ENCODE results near the gene PRKN.

The PRKN gene

GRCh38 chr6:161884782-161885181 is 842.8 kb downstream of the PRKN start:
- DNase-seq: no peak
- H3K27me3 ChIP-seq (ENCODE audit: insufficient read depth, low read depth, severe bottlenecking): no peaks in the 10 kb centered on the region
- H3K27ac ChIP-seq: no peak overlapping the region
- no peak overlapping the region for H3K4me3 ChIP-seq (ENCODE audit: low read depth, low read length)
- H3K36me3 ChIP-seq: no peaks in the 10 kb centered on the region
- no peaks in the 10 kb centered on the region for H3K9me3 ChIP-seq (ENCODE audit: severe bottlenecking)
- TF ChIP-seq, protein P1, sequence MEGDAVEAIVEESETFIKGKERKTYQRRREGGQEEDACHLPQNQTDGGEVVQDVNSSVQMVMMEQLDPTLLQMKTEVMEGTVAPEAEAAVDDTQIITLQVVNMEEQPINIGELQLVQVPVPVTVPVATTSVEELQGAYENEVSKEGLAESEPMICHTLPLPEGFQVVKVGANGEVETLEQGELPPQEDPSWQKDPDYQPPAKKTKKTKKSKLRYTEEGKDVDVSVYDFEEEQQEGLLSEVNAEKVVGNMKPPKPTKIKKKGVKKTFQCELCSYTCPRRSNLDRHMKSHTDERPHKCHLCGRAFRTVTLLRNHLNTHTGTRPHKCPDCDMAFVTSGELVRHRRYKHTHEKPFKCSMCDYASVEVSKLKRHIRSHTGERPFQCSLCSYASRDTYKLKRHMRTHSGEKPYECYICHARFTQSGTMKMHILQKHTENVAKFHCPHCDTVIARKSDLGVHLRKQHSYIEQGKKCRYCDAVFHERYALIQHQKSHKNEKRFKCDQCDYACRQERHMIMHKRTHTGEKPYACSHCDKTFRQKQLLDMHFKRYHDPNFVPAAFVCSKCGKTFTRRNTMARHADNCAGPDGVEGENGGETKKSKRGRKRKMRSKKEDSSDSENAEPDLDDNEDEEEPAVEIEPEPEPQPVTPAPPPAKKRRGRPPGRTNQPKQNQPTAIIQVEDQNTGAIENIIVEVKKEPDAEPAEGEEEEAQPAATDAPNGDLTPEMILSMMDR (IDR thresholded peaks at IDR 0.05; ENCODE audit: low read depth, low read length): no peak

- H3K9me3 ChIP-seq (ENCODE audit: severe bottlenecking): no peaks in the 10 kb centered on the region
- no peak overlapping the region for H3K4me3 ChIP-seq (ENCODE audit: low read depth, low read length)
- DNase-seq: no peak
- TF ChIP-seq, protein P1 (IDR thresholded peaks at IDR 0.05; ENCODE audit: low read depth, low read length): no peak
- no peaks in the 10 kb centered on the region for H3K27me3 ChIP-seq (ENCODE audit: insufficient read depth, low read depth, severe bottlenecking)
- H3K36me3 ChIP-seq: no peaks in the 10 kb centered on the region
- no peak overlapping the region for H3K27ac ChIP-seq
Measured at GRCh38 chr6:161882196-161882765, 845.3 kb downstream of the PRKN start.

DNA sequence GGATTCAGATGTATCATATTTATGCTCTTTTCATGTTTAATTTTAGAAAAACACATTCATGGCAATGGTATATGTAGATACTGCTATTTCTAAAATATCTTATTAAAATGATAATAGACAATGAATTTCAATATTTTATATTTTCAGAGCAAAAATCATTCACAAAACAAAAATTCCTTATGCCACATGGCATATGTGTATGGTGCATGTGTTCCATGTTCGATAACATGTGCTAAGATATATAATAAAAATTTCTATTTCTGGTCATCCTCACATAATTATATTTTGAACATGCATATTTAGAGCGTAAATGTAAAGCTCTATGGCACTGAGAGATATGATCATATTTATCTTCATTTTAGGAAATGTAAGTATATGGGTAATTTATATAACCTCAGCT is 847.5 kb downstream of the PRKN start:
- H3K4me3 ChIP-seq (ENCODE audit: low read depth, low read length): no peak overlapping the region
- DNase-seq: no peak
- H3K36me3 ChIP-seq: no peaks in the 10 kb centered on the region
- H3K9me3 ChIP-seq (ENCODE audit: severe bottlenecking): no peaks in the 10 kb centered on the region
- H3K27ac ChIP-seq: no peak overlapping the region
- TF ChIP-seq, protein P1 (IDR thresholded peaks at IDR 0.05; ENCODE audit: low read depth, low read length): no peak
- H3K27me3 ChIP-seq (ENCODE audit: insufficient read depth, low read depth, severe bottlenecking): no peaks in the 10 kb centered on the region

DNA sequence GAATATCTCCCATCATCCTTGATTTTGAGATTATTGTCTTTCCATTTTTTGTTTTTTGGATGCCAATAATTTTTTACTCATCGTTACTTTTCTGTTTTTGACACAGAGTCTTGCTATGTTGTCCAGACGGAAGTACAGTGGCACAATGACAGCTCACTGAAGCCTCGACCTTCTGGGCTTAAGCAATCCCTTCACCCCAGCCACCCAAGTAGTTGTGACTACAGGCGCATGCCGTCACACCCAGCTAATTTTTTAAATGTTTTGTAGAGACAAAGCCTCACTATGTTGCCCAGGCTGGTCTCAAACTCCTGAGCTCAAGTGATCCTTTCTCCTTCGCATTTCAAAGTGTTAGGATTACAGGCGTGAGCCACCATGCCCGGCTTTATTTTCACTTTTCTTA is 851.3 kb downstream of the PRKN start:
- no peak for DNase-seq
- TF ChIP-seq, protein P1 (IDR thresholded peaks at IDR 0.05; ENCODE audit: low read depth, low read length): no peak
- Histone ChIP-seq H3K27ac (no peak overlapping the region), H3K9me3 (ENCODE audit: severe bottlenecking) (no peaks in the 10 kb centered on the region), H3K4me3 (ENCODE audit: low read depth, low read length) (no peak overlapping the region), H3K27me3 (ENCODE audit: insufficient read depth, low read depth, severe bottlenecking) (no peaks in the 10 kb centered on the region), H3K36me3 (no peaks in the 10 kb centered on the region)

DNA sequence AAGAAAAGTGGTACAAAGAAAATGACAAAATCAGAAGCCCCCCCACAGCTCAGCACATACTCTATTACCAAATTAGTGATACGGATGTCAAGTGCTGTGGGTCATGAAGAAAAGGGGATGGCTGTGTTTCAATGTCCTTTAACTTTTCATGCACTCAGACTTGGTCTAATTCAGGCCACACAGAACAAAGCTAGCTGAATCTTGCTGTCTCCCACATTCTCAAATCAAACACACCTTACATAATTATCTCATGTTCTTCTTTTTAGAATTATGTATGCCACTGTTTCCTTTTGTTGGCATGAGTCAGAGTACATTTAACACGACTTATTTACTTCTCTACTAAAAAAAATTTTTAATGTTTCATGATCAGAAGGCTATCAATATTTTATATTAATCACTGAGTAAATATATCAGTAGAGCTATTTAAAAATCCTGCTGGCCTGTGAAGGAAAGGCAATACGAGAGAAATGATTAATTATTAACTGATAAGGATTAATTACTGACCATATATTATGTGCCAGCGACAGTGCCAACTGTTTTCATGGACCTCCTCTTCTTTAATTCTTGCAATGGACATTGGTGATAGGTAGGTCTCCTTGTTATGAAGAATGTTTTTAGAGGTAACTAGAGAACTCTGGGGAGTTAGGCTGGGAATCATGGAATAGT is 857.2 kb downstream of the PRKN start:
- Histone ChIP-seq H3K27me3 (ENCODE audit: insufficient read depth, low read depth, severe bottlenecking) (no peaks in the 10 kb centered on the region), H3K4me3 (ENCODE audit: low read depth, low read length) (no peak overlapping the region), H3K36me3 (no peaks in the 10 kb centered on the region), H3K9me3 (ENCODE audit: severe bottlenecking) (no peaks in the 10 kb centered on the region), H3K27ac (no peak overlapping the region)
- TF ChIP-seq, protein P1 (IDR thresholded peaks at IDR 0.05; ENCODE audit: low read depth, low read length): no peak
- DNase-seq: no peak

- Histone ChIP-seq H3K9me3 (ENCODE audit: severe bottlenecking) (no peaks in the 10 kb centered on the region), H3K4me3 (ENCODE audit: low read depth, low read length) (no peak overlapping the region), H3K27ac (no peak overlapping the region), H3K36me3 (no peaks in the 10 kb centered on the region), H3K27me3 (ENCODE audit: insufficient read depth, low read depth, severe bottlenecking) (no peaks in the 10 kb centered on the region)
- no peak for DNase-seq
- TF ChIP-seq, protein P1 (IDR thresholded peaks at IDR 0.05; ENCODE audit: low read depth, low read length): no peak
Measured at GRCh38 chr6:161869491-161869890, 858.1 kb downstream of the PRKN start.
